ENCODE data around the gene SLC31A2.
"Not testable (repeated sequence)": the region's sequence is repeated elsewhere in the genome, so short reads cannot be mapped to it uniquely, and the experiment has no call there.

DNA sequence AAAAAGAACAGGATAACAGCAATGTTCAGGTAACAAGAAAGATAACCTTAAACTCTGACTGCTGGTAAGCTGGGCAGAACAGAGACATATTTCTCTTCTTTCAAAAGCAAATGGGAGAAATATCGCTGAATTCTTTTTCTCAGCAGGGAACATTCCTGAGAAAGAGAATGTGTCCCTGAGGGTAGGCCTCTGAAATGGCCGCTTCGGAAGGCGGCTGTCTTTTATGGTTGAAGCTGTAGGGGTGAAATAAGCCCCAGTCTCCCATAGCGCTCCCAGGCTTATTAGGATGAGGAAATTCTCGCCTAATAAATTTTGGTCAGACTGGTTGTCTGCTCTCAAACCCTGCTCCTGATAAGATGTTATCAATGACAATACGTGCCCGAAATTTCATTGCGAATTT is 9.9 kb upstream of the SLC31A2 start:
- TF ChIP-seq, protein P1, sequence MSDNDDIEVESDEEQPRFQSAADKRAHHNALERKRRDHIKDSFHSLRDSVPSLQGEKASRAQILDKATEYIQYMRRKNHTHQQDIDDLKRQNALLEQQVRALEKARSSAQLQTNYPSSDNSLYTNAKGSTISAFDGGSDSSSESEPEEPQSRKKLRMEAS (IDR thresholded peaks at IDR 0.05) = not testable (repeated sequence)
- TF ChIP-seq CTCF (IDR thresholded peaks at IDR 0.05; ENCODE audit: low read depth, low read length, missing input control); GABPA (IDR thresholded peaks at IDR 0.05 in 1 of 2, conservative IDR thresholded peaks at IDR 0.05 in 1 of 2); SP1 (IDR thresholded peaks at IDR 0.05); RAD21 (IDR thresholded peaks at IDR 0.05); TAF1 (conservative IDR thresholded peaks at IDR 0.05); JUND (IDR thresholded peaks at IDR 0.05); EGR1 (IDR thresholded peaks at IDR 0.05; ENCODE audit: low read depth in 2 of 2); RXRA (IDR thresholded peaks at IDR 0.05); YY1 (IDR thresholded peaks at IDR 0.05); HNF4G (IDR thresholded peaks at IDR 0.05): not testable (repeated sequence)
- TF ChIP-seq, protein P2, sequence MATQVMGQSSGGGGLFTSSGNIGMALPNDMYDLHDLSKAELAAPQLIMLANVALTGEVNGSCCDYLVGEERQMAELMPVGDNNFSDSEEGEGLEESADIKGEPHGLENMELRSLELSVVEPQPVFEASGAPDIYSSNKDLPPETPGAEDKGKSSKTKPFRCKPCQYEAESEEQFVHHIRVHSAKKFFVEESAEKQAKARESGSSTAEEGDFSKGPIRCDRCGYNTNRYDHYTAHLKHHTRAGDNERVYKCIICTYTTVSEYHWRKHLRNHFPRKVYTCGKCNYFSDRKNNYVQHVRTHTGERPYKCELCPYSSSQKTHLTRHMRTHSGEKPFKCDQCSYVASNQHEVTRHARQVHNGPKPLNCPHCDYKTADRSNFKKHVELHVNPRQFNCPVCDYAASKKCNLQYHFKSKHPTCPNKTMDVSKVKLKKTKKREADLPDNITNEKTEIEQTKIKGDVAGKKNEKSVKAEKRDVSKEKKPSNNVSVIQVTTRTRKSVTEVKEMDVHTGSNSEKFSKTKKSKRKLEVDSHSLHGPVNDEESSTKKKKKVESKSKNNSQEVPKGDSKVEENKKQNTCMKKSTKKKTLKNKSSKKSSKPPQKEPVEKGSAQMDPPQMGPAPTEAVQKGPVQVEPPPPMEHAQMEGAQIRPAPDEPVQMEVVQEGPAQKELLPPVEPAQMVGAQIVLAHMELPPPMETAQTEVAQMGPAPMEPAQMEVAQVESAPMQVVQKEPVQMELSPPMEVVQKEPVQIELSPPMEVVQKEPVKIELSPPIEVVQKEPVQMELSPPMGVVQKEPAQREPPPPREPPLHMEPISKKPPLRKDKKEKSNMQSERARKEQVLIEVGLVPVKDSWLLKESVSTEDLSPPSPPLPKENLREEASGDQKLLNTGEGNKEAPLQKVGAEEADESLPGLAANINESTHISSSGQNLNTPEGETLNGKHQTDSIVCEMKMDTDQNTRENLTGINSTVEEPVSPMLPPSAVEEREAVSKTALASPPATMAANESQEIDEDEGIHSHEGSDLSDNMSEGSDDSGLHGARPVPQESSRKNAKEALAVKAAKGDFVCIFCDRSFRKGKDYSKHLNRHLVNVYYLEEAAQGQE (IDR thresholded peaks at IDR 0.05) = not testable (repeated sequence)
- TF ChIP-seq, protein P3, sequence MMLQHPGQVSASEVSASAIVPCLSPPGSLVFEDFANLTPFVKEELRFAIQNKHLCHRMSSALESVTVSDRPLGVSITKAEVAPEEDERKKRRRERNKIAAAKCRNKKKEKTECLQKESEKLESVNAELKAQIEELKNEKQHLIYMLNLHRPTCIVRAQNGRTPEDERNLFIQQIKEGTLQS (IDR thresholded peaks at IDR 0.05) = not testable (repeated sequence)
- TF ChIP-seq, protein P4, sequence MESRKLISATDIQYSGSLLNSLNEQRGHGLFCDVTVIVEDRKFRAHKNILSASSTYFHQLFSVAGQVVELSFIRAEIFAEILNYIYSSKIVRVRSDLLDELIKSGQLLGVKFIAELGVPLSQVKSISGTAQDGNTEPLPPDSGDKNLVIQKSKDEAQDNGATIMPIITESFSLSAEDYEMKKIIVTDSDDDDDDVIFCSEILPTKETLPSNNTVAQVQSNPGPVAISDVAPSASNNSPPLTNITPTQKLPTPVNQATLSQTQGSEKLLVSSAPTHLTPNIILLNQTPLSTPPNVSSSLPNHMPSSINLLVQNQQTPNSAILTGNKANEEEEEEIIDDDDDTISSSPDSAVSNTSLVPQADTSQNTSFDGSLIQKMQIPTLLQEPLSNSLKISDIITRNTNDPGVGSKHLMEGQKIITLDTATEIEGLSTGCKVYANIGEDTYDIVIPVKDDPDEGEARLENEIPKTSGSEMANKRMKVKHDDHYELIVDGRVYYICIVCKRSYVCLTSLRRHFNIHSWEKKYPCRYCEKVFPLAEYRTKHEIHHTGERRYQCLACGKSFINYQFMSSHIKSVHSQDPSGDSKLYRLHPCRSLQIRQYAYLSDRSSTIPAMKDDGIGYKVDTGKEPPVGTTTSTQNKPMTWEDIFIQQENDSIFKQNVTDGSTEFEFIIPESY (IDR thresholded peaks at IDR 0.05) = not testable (repeated sequence)
